Activated T-cell treated with anti-CD3 and anti-CD28 coated beads, Interleukin-2, amount 50 U/mL, for 4 hours (primary cell): ENCODE results near the gene SHISAL2B. TPM values are rescaled to one million over a fixed set of nuclear protein-coding genes. Genes with fewer than 3 reads are reported as not detected.

Experiments
- ATAC-seq, 2 donors: fragments of 200-7000 bp; cut with Tn5 transposase; one replicate each; pipeline ENCODE4 v1.10.0; 2021
- DNase-seq: peaks from one replicate; pipeline ENCODE4 v3.0.0-alpha.2; 2020
- H3K27me3 Mint-ChIP-seq: one replicate; pipeline ENCODE4 v1.8.0; 2021; ENCODE audit warnings: low read depth, mixed read lengths
- H3K36me3 Mint-ChIP-seq: one replicate; pipeline ENCODE4 v1.8.0; 2022; ENCODE audit warnings: mixed read lengths; ENCODE audit not compliant: insufficient read depth
- H3K4me1 Mint-ChIP-seq: one replicate; pipeline ENCODE4 v1.8.0; 2021; ENCODE audit warnings: low read depth, mixed read lengths
- H3K4me3 Mint-ChIP-seq: one replicate; pipeline ENCODE4 v1.8.0; 2021; ENCODE audit warnings: mild to moderate bottlenecking, moderate library complexity, mixed read lengths
- H3K9me3 Mint-ChIP-seq: one replicate; pipeline ENCODE4 v1.8.0; 2021; ENCODE audit warnings: mixed read lengths
- total RNA-seq, 3 donors: library from RNA; stranded (reverse); gene quantifications; one replicate each; pipeline ENCODE4 v1.2.1, GENCODE V29; 2021

Gene SHISAL2B
- total RNA-seq, 3 donors from 2014 or later, result not detected

DNA sequence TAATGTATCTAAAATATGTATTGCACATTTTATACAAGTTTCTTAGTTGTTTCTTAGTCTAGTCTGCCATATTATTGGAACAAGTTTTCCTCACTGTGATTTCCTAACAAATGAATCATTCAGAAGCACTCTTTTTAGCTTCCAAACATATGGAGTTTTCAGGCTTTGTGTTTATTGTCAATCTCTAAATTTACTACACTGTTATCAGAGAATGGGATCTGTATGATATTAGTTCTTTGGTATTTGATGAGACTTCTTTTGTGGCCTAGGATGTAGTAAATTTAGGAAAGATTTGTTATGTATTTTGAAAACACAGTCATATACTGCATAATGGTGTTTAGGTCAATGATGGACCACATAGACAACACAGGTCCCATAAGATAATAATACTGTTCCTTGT is 52.5 kb downstream of the SHISAL2B start:
- H3K4me3 Mint-ChIP-seq, result no peak overlapping the region
- ATAC-seq, result no peak
- no peak for DNase-seq

DNA sequence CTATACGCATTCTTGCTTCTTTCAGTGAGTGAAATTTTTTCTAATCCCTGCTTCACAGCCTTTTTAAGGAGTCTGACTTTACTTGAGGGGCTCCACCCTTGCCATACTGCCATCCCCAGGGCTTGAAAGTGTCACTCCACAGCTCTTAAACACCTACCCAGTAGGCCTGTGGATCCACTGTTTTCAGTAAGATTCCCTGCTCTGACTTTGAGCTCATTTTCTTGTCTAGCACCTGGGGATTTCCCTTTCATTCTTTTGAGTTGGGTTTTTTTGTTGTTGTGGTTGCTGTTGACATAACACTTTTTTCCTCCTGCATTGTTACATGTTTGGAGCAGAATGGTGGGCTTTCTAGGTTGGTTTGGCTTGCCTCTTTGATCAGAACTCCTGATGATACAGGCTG is 54.6 kb downstream of the SHISAL2B start:
- no peaks in the 10 kb centered on the region for H3K9me3 Mint-ChIP-seq
- H3K4me1 Mint-ChIP-seq, result peaks cover 12% of the 10 kb centered on the region
- no peak for DNase-seq
- no peak for ATAC-seq
- H3K27me3 Mint-ChIP-seq, result no peaks in the 10 kb centered on the region
- H3K36me3 Mint-ChIP-seq, result peaks cover 19% of the 10 kb centered on the region
- no peak overlapping the region for H3K4me3 Mint-ChIP-seq

More for the DNA sequence above, 52.5 kb downstream of the SHISAL2B start:
- Mint-ChIP-seq H3K4me1 (peaks cover 9% of the 10 kb centered on the region), H3K36me3 (peaks cover 31% of the 10 kb centered on the region), H3K9me3 (no peaks in the 10 kb centered on the region), H3K27me3 (no peaks in the 10 kb centered on the region)

DNA sequence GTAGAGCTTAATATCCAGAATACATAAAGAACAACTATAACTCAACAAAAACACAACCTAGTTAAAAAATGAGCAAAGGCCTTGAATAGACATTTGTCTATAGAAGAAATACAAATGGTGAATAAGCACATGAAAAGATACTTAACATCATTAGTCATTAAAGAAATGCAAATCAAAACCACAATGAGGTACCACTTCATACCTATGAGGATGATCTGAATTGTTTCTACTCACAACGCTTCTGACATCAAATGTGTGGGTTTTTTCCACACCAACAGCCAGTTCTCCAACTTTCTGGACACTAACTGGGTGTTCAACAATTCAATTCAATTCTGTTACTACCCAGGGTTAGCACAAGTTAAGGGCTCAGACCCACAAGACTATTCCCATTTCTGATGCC is 56.1 kb downstream of the SHISAL2B start:
- Mint-ChIP-seq H3K36me3 (peaks cover 20% of the 10 kb centered on the region), H3K9me3 (no peaks in the 10 kb centered on the region), H3K4me1 (peaks cover 14% of the 10 kb centered on the region), H3K4me3 (no peak overlapping the region), H3K27me3 (no peaks in the 10 kb centered on the region)
- DNase-seq (no peak), ATAC-seq (peak in 1 of 2 donors; percentile 65)

DNA sequence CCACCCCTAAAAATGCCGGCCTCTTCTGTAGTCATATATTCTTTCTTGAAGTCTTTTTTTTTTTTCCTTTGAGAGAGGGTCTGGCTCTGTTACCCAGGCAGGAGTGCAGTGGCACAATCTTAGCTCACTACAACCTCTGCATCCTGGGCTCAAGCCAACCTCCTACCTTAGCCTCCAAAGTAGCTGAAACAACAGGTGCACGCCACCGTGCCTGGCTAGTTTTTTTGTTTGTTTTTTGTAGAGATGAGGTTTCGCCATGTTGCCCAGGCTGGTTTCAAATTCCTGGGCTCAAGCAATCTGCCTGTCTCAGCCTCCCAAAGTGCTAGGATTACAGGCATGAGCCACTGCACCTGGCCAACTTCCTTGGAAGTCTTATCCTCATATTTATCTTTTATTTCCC is 59.1 kb downstream of the SHISAL2B start:
- Mint-ChIP-seq H3K36me3 (peaks cover 20% of the 10 kb centered on the region), H3K4me1 (peaks cover 12% of the 10 kb centered on the region), H3K27me3 (no peaks in the 10 kb centered on the region), H3K9me3 (no peaks in the 10 kb centered on the region), H3K4me3 (no peak overlapping the region)
- ATAC-seq (no peak), DNase-seq (no peak)

DNA sequence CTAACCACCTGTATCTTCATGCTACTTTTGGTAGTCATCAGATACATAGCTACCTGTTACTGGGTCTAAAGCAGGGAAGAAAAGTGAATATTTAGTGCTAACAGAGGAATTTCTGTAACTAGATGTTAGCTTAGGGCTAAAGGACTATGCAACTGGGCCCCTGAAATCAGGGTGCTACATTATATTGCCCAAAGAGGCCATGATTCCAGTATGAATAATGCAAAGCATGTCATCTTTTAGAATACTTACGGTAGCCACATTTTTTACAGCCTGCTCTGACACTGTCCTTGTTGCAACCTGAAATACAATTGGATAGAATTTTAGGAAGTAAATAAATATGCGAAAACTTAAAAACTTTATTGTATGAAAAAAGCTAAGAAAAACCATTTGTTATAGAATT is 63.8 kb downstream of the SHISAL2B start:
- no peaks in the 10 kb centered on the region for H3K9me3 Mint-ChIP-seq
- no peaks in the 10 kb centered on the region for H3K27me3 Mint-ChIP-seq
- H3K4me1 Mint-ChIP-seq, result peaks cover 4% of the 10 kb centered on the region
- DNase-seq, result no peak
- no peak overlapping the region for H3K4me3 Mint-ChIP-seq
- no peak for ATAC-seq
- H3K36me3 Mint-ChIP-seq, result peaks cover 27% of the 10 kb centered on the region

DNA sequence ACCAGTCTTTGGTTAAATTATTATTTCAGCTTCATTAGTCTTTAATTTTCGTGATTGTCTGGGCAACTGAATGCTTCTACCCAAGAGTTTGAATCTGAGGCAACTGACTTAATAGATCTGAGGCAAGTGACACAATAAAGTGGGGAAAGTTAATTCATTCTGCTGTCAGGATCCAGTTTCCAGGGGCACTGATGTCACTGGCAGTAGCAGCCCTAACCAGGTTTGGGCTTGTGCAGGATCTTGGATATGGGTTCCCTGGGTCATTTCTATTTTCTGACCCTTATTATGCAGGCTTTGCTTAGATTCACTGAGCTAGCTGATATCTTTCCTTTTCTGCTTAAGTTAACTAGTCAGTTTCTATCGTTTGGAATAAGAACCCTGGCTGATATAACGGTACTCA is 68.6 kb downstream of the SHISAL2B start:
- H3K36me3 Mint-ChIP-seq, result peaks cover 20% of the 10 kb centered on the region
- H3K4me1 Mint-ChIP-seq, result peaks cover 3% of the 10 kb centered on the region
- DNase-seq, result no peak
- no peaks in the 10 kb centered on the region for H3K27me3 Mint-ChIP-seq
- ATAC-seq, result no peak
- H3K4me3 Mint-ChIP-seq, result no peak overlapping the region
- no peaks in the 10 kb centered on the region for H3K9me3 Mint-ChIP-seq

DNA sequence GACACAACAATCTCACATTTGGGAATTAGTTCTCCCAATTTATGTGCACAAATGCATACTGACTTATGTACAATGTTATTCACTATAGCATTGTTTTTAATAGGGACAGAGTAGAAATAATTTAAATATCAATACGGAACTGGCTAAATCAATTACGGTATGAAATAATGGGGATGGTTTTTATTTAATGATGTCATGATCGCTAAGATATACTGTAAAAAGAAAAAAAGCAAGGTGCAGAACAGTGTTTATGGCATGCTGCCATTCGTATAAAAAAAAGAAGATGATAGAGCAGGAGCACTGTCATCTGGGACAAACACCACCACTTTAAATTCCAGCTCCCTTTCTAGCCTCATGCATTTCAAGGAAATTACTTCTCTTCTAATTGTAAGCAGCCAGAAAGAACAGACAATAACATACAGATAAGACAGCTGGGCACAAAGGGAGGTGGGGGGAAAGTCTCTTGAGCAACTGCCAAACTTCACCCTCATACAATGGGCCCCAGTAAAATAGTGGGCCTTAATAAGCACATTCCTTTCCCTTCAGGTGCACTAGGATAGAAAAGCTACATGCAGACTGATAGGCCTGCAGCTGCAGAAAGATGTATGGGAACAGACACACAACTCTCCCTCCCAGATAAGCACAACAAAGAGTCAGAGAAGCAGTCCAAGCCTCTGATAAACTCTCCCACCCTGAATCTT is 69.8 kb downstream of the SHISAL2B start:
- Mint-ChIP-seq H3K4me1 (peaks cover 8% of the 10 kb centered on the region), H3K27me3 (no peaks in the 10 kb centered on the region), H3K9me3 (no peaks in the 10 kb centered on the region), H3K4me3 (no peak overlapping the region), H3K36me3 (peaks cover 23% of the 10 kb centered on the region)
- ATAC-seq, result no peak
- no peak for DNase-seq

DNA sequence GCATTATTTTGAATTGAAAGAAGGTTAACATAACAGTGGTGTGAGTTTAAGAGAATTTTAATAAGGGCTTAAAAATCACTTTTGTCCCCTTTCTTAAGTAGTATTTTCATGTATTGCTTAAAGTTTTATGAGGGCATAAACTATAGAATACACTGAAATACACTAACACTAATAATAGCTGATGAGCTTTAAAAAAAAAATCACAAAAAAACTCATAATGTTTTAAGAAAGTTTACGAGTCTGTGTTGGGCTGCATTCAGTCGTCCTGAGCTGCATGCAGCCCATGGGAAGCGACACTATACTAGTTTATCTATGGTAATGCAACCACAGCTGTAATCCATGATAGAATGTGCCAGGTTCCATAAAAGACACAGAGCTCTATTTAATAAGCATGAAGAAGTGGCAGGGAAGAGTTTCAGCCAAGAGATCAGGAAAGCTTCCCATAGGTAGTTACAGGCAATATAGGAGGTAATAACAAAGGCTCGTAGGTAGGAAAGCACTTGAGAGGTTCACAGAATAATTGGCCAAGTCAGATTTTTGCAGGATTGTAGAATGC is 73.7 kb downstream of the SHISAL2B start:
- Mint-ChIP-seq H3K27me3 (no peaks in the 10 kb centered on the region), H3K4me3 (no peak overlapping the region), H3K4me1 (peaks cover 31% of the 10 kb centered on the region), H3K36me3 (peaks cover 17% of the 10 kb centered on the region), H3K9me3 (no peaks in the 10 kb centered on the region)
- DNase-seq (no peak), ATAC-seq (no peak)

DNA sequence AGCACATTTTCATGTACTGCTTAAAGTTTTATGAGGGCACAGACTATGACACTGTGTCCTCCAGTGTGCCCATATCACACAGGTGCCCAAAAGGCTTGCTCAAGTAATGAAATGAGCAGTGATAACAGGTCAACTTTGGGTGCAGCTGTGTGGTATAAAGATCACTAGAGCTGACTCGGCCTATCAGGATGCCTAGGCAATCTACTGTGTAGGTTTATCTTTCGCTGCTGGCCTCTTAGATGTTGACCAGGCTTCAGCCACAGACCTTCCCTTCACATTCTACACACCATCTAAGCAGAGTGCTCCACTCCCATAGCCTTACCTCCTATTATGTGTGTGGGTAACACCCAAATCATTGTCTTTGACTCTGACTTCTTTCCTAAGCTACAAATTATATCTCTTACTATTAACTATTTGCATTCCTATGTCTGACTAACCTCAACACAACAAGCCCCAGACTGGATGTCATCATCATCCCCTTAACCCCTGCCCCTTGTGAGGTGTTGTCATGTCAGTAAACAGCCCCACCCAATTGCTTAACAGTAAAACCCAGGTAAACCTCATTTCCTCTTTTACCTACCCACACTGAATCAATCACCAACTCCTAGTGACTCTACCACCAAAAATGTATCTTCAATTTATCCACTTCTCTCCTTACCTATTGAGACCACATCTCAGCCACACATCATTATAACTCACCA is 75.7 kb downstream of the SHISAL2B start:
- Mint-ChIP-seq H3K36me3 (peaks cover 9% of the 10 kb centered on the region), H3K4me1 (peaks cover 42% of the 10 kb centered on the region), H3K4me3 (no peak overlapping the region), H3K27me3 (no peaks in the 10 kb centered on the region), H3K9me3 (no peaks in the 10 kb centered on the region)
- DNase-seq, result no peak
- ATAC-seq, result no peak

DNA sequence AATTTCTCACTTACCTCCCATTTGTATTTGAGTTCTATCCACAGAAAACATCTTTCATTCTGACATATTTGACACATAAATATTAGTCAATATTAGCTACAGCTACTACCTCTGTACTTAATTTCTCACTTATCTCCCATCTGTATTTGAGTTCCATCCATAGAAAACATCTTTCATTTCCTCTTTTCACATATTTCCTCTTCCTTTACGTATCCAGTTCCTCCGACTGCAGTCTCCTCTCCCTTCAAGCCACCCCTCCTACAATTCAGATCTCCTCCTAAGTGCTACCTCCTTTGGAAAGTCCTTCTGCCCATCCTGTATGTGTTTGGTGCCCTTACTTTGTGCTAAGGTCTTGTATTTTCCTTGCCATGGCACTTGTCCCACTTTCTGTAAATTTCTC is 76.6 kb downstream of the SHISAL2B start:
- no peaks in the 10 kb centered on the region for H3K9me3 Mint-ChIP-seq
- DNase-seq, result no peak
- peaks cover 9% of the 10 kb centered on the region for H3K36me3 Mint-ChIP-seq
- peak overlapping the region; percentile 98 for H3K4me3 Mint-ChIP-seq
- H3K4me1 Mint-ChIP-seq, result peaks cover 46% of the 10 kb centered on the region
- no peaks in the 10 kb centered on the region for H3K27me3 Mint-ChIP-seq
- ATAC-seq, result no peak

Other genes starting within 250 kb of the SHISAL2B start
- not detected for gene RGS7BP, start 184.5 kb upstream of the SHISAL2B start, total RNA-seq
- gene SREK1IP1, start 78.2 kb downstream of the SHISAL2B start, total RNA-seq, result 10 to 100 TPM; 32.3 to 35.8 (median 32.4) TPM
- 10 to 100 TPM; 27.1 to 32.9 (median 30.4) TPM for gene CWC27, start 78.4 kb downstream of the SHISAL2B start, total RNA-seq